GM18502 (cell line): Measurements from ENCODE around the gene IL1F10.
"Not testable (repeated sequence)": the region's sequence is repeated elsewhere in the genome, so short reads cannot be mapped to it uniquely, and the experiment has no call there.

Experiments used
- ATAC-seq: cut with Tn5 transposase; IDR thresholded peaks from one replicate; pipeline ENCODE4 v1.9.1; 2021; ENCODE audit warnings: mild to moderate bottlenecking; ENCODE audit not compliant: unreplicated experiment, poor library complexity

The IL1F10 gene

GRCh38 chr2:113078350-113078839, 10.6 kb downstream of the IL1F10 start:
- no peak for ATAC-seq

DNA sequence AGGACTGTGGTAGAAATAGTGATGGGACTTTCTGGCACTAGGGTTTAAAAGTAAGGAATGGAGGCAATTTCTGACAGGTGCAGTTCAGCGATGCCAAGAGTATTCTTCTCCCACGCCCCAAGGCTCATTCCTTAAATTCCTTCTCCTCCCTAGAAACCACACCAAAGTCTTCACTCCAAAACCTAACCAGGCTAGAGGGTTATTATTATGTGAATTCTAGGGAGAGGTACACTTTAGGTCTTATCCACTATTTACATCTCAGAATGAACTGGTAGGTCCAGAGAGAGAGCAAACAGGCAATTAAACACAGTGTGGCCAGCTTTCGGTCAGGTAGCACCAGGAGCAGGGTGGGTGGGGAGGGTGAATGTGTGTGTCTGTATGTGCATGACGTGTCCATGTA, 11.4 kb downstream of the IL1F10 start:
- ATAC-seq = no peak

DNA sequence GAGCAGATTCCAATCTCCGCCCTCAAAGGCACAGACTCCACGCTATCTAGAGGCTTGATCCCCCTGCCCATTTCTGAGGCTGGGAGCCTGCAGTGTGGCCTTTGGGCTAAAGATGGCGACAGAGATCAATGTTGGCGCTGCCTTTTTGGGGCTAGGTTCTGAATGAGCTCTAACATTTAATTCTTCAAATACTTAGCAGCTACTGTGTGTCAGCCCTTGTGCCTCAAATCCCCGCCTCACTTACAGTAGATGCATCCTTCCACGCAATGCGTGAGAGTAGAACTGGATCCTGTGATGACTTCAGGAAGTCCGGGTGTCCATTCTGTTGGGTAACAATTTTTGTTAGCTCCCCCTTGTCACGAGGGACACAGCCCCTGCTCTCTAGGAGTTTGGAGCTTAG, 12.4 kb downstream of the IL1F10 start:
- no peak for ATAC-seq

DNA sequence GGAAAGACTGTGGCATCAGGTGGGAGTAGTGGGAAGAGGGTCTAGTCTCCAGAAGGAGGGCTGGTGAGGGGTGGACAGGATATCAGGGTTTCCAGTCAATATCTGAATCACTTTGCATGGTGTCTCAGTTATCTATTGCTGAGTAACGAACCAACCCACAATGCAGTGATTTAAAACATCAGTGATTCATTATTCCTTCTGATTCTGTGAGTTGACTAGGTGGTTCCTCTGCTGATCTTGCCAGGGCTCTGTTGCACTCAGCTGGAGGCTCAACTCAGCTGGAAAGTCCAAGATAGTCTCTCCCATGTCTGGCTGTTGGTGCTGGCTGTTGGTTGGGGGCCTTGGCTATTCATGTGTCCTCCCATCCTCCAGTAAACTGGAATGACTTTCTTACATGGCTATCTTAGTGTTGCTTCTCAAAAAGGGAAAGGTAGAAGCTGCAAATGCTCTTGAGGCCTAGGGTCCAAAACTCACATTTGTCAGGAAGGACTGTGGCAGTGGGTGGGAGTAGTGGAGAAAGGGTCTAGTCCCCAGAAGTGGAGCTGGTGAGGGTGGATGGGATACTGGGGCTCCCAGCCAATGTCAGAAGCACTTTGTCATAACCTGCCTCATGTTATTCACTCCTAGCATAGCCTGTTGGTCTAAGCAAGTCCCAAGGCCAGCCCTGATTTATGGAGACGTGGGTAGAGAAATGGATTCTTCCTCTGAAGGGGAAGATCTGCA, 13.9 kb downstream of the IL1F10 start:
- ATAC-seq = no peak

DNA sequence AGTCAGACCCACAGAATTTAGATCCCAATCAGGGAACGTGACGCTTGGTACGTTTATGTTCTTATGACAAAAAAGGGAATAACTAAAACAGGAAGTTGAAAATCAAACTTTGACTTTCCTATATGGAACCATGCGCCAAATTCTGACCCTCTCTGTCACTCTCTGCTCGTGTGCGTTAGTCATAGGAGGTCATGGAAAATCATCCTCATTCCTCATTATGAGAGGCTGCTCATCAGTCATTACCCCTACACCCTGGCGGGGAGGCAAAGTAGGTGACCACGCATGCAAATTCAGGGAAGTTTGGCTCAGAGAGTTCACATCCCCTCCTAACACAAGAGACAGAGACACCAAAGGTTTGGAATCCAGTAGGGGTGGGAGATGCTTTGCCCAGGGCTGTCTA, 15.5 kb downstream of the IL1F10 start:
- no peak for ATAC-seq

- ATAC-seq = no peak
These were observed 16.7 kb downstream of the IL1F10 start for GRCh38 chr2:113084249-113085000.

DNA sequence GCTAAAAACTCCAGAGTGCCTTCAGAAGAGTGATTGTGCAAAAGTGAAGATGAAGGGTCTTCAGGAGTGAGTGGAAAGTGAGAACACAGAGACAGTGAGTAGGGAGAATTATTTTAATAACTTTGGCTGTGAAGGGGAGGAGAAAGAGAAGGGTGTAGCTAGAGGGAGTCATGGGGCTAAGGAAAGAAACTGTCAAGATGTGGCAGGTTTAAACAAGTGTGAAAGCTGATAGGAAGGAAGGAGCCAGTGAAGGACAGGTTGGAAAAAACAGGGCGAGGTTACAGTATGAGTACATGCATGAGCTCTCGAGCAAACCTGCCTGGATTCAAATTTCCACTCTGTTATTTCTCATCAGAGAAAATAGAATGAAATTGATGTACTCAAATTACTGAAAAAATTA, 17.8 kb downstream of the IL1F10 start:
- no peak for ATAC-seq

DNA sequence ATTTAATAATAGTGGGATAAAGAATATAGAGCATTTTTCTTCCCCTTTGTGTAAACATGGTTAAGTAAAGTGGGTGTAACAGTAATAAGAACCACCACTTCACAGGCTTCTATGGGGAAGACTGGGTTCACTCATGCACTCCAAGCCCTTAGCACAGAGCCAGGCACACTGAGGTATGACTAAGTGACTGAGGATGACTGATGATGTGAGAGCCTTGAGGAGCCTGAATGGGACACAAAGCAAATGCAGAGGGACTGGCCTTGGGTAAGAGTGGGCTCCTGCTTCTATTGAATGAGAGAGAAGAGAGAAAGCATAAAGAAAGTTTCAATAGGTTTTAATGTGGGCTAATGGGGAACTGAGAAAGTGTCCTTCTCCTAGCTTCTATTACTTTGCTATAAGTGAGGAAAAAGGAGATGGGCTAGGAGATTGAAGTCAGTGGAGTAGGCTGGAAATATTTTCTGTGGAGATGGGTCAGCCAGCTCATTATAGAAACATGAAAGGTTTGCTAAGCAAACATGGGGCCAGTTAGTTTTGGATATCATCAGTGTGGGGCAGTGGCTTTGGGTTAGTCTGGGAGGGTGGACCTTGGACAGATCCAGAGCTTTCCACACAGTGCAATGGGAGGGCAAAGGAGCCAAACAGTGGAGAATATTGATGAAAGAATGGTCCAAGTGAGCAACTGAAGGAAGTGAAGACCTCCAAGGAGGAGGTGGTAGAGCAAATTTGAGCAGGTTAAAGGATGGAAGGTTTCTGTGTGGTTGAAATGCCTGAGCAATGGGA, 20.6 kb downstream of the IL1F10 start:
- no peak for ATAC-seq

GRCh38 chr2:113089916-113090315, 22.1 kb downstream of the IL1F10 start:
- ATAC-seq = no peak

GRCh38 chr2:113091231-113091896, 23.6 kb downstream of the IL1F10 start:
- no peak for ATAC-seq

GRCh38 chr2:113092864-113093612, 25.3 kb downstream of the IL1F10 start:
- ATAC-seq = no peak

DNA sequence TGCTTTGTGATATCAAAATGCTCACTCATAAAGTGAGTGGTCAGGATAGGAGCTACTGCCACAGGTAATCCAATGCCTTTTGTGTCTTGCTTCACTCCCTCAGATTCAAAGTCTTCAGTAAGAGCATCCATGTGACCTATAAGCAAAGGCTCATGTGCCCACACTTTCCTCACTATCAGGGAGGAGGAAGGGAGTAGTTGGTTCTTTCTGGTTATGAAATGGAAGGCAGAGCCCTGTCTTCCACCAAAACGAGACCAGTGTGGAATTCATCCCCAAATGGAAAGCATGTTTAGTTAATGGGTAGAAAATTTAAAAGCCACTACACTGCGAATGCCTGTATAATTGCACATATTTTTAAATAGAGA, 25.8 kb downstream of the IL1F10 start:
- ATAC-seq = no peak

GRCh38 chr2:113096306-113096705, 28.5 kb downstream of the IL1F10 start:
- ATAC-seq = not testable (repeated sequence)

DNA sequence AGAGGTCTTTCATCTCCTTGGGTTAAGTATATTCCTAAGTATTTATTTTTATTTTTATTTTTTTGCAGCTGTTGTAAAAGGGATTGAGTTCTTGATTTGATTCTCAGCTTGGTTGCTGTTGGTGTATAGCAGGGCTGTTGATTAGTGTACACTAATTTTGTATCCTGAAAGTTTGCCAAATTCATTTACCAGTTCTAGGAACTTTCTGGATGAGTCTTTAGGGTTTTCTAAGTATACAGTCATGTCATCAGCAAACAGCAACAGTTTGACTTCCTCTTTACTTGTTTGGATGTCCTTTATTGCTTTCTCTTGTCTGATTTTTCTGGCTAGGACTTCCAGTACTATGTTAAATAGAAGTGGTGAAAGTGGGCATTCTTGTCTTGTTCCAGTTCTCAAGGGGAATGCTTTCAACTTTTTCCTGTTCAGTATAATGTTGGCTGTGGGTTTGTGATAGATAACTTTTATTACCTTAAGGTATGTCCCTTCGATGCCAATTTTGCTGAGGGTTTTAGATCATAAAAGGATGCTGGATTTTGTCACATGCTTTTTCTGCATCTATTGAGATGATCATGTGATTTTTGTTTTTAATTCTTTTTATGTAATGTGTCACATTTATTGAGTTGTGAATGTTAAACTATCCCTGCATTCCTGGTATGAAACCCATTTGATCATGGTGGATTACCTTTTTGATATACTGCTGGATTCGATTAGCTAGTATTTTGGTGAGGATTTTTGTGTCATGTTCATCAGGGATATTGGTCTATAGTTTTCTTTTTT, 29.3 kb downstream of the IL1F10 start:
- not testable (repeated sequence) for ATAC-seq

- ATAC-seq = no peak
These were observed 30.3 kb downstream of the IL1F10 start for GRCh38 chr2:113098041-113098440.

GRCh38 chr2:113098532-113098931, 30.8 kb downstream of the IL1F10 start:
- ATAC-seq = no peak

DNA sequence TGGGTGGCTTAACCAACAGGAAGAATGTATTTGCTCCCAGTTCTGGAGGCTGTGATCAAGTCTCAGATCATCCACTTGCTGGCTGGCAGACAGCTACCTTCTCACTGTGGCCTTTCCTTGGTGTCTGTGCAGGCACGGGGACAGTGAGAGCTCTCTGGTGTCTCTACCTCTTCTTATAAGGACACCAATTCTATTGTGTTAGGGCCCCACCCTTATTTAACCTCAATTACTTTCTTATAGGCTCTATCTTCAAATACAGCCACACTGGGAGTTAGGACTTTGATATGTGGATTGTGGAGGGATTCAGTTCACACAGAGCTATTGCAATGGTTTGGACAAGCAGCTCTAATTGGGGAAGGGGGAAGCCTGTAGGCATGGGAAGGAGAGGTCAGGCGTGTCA, 34.4 kb downstream of the IL1F10 start:
- ATAC-seq = no peak

DNA sequence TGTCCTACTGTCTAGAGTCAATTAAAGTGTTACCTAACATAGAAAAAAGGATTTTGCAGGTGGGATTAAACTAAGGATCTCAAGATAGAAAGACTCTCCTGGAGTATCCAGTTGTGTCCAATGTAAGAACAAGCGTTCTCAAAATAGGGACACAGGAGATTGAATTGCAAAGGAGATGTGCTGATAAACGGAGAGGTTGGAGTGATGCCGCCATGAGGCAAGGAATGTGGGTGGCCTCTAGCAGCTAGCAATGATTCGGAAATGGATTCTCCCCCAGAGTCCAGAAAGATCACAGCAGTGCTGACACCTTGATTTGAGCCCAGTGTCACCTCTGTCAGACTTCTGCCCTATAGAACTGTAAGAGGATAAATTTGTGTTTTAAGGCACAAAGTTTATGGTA, 35.5 kb downstream of the IL1F10 start:
- no peak for ATAC-seq

- no peak for ATAC-seq
These were observed 36.4 kb downstream of the IL1F10 start for GRCh38 chr2:113104054-113104611.
